Activated T-helper 2 cell treated with anti-CD3 and anti-CD28 coated beads, Interferon-gamma antibody, Interleukin-2, Interleukin-4, amounts not matched to agents 10 μg/mL and 5 μg/mL and 100 μg/mL, durations not matched to agents 14 hours and 24 hours and 36 hours (primary cell): Measurements from ENCODE around the gene ASPDH. TPM values are rescaled to one million over a fixed set of nuclear protein-coding genes. Genes with fewer than 3 reads are reported as not detected.

Experiments
- DNase-seq: peaks from one replicate; pipeline ENCODE4 v3.0.0; 2021; ENCODE audit warnings: low spot score
- H3K27ac Mint-ChIP-seq: one replicate; pipeline ENCODE4 v1.8.0; 2021; ENCODE audit warnings: mixed read lengths
- H3K27me3 Mint-ChIP-seq: one replicate; pipeline ENCODE4 v1.8.0; 2021; ENCODE audit warnings: low read depth, mixed read lengths
- H3K36me3 Mint-ChIP-seq: one replicate; pipeline ENCODE4 v1.8.0; 2021; ENCODE audit warnings: low read depth, mixed read lengths
- H3K4me1 Mint-ChIP-seq: one replicate; pipeline ENCODE4 v1.8.0; 2021; ENCODE audit warnings: low read depth, mixed read lengths
- H3K4me3 Mint-ChIP-seq: one replicate; pipeline ENCODE4 v1.8.0; 2021; ENCODE audit warnings: low read depth, mild to moderate bottlenecking, moderate library complexity, mixed read lengths
- H3K9me3 Mint-ChIP-seq: one replicate; pipeline ENCODE4 v1.8.0; 2021; ENCODE audit warnings: mixed read lengths
- intact Hi-C: fragments of 100-400 bp; cut with micrococcal nuclease; formaldehyde crosslinking; loops from one replicate; pipeline ENCODE4 v1.15.1; 2023
- total RNA-seq: library from RNA; stranded (reverse); gene quantifications from 2 replicates; pipeline ENCODE4 v1.2.3, GENCODE V29; 2022

ASPDH gene
- not detected in 2 replicates for total RNA-seq

GRCh38 chr19:50513746-50514345, at the start of gene ASPDH:
Gene ASPDH, minus strand, starts transcription at chr19:50513913. Its CDS starts 90 bp downstream, at chr19:50513823.
- DNase-seq, result no peak
- no peak within 1 kb of the TSS for H3K4me3 Mint-ChIP-seq
- intact Hi-C loops, result loop anchor here (10.0 kb wide), 1 partner anchor 291 kb away; no protein-coding TSS in a partner anchor

GRCh38 chr19:50562996-50563395, 49.3 kb upstream of the ASPDH start:
- Mint-ChIP-seq H3K27ac (no peak overlapping the region), H3K9me3 (no peaks in the 10 kb centered on the region), H3K27me3 (peaks cover 29% of the 10 kb centered on the region), H3K4me1 (peaks cover 11% of the 10 kb centered on the region), H3K4me3 (no peak overlapping the region), H3K36me3 (no peaks in the 10 kb centered on the region)
- DNase-seq, result no peak
- intact Hi-C loops, result no loop called here

More at GRCh38 chr19:50513746-50514345, at the start of gene ASPDH:
- Mint-ChIP-seq H3K4me1 (peaks cover 6% of the 10 kb centered on the region), H3K36me3 (peaks cover 7% of the 10 kb centered on the region), H3K9me3 (no peaks in the 10 kb centered on the region), H3K27me3 (no peaks in the 10 kb centered on the region), H3K27ac (peak within 1 kb of the TSS; percentile 15)

- Mint-ChIP-seq H3K4me1 (peaks cover 11% of the 10 kb centered on the region), H3K27me3 (peaks cover 31% of the 10 kb centered on the region), H3K27ac (no peak overlapping the region), H3K36me3 (no peaks in the 10 kb centered on the region), H3K9me3 (no peaks in the 10 kb centered on the region), H3K4me3 (no peak overlapping the region)
- DNase-seq, result no peak
- intact Hi-C loops, result no loop called here
Measured at GRCh38 chr19:50562329-50562728, 48.6 kb upstream of the ASPDH start.

GRCh38 chr19:50559636-50560035, 45.9 kb upstream of the ASPDH start:
- no peak overlapping the region for H3K27ac Mint-ChIP-seq
- peaks cover 23% of the 10 kb centered on the region for H3K27me3 Mint-ChIP-seq
- no peak overlapping the region for H3K4me3 Mint-ChIP-seq
- no peaks in the 10 kb centered on the region for H3K9me3 Mint-ChIP-seq
- intact Hi-C loops, result no loop called here
- DNase-seq, result no peak
- peaks cover 4% of the 10 kb centered on the region for H3K4me1 Mint-ChIP-seq
- no peaks in the 10 kb centered on the region for H3K36me3 Mint-ChIP-seq

GRCh38 chr19:50558449-50558848, 44.7 kb upstream of the ASPDH start:
- DNase-seq, result no peak
- Mint-ChIP-seq H3K27ac (no peak overlapping the region), H3K4me3 (no peak overlapping the region), H3K36me3 (no peaks in the 10 kb centered on the region), H3K9me3 (no peaks in the 10 kb centered on the region), H3K27me3 (peaks cover 19% of the 10 kb centered on the region), H3K4me1 (peaks cover 4% of the 10 kb centered on the region)
- intact Hi-C loops, result no loop called here

GRCh38 chr19:50558039-50558438, 44.3 kb upstream of the ASPDH start:
- Mint-ChIP-seq H3K27me3 (peaks cover 22% of the 10 kb centered on the region), H3K27ac (no peak overlapping the region), H3K9me3 (no peaks in the 10 kb centered on the region), H3K4me1 (peaks cover 4% of the 10 kb centered on the region), H3K4me3 (no peak overlapping the region), H3K36me3 (no peaks in the 10 kb centered on the region)
- no peak for DNase-seq
- intact Hi-C loops, result no loop called here

GRCh38 chr19:50557009-50557613, 43.4 kb upstream of the ASPDH start:
- peaks cover 4% of the 10 kb centered on the region for H3K4me1 Mint-ChIP-seq
- no peak overlapping the region for H3K4me3 Mint-ChIP-seq
- H3K27ac Mint-ChIP-seq, result no peak overlapping the region
- no peaks in the 10 kb centered on the region for H3K36me3 Mint-ChIP-seq
- H3K9me3 Mint-ChIP-seq, result no peaks in the 10 kb centered on the region
- DNase-seq, result no peak
- H3K27me3 Mint-ChIP-seq, result peaks cover 30% of the 10 kb centered on the region
- intact Hi-C loops, result no loop called here

- peaks cover 4% of the 10 kb centered on the region for H3K4me1 Mint-ChIP-seq
- H3K27ac Mint-ChIP-seq, result peak overlapping the region; percentile 84
- intact Hi-C loops, result no loop called here
- DNase-seq, result peak; percentile 73
- H3K4me3 Mint-ChIP-seq, result peak overlapping the region; percentile 96
- H3K36me3 Mint-ChIP-seq, result no peaks in the 10 kb centered on the region
- H3K27me3 Mint-ChIP-seq, result peaks cover 33% of the 10 kb centered on the region
- no peaks in the 10 kb centered on the region for H3K9me3 Mint-ChIP-seq
Measured at GRCh38 chr19:50556282-50557008, 42.7 kb upstream of the ASPDH start.

- peak overlapping the region; percentile 38 for H3K4me3 Mint-ChIP-seq
- H3K36me3 Mint-ChIP-seq, result no peaks in the 10 kb centered on the region
- no peak overlapping the region for H3K27ac Mint-ChIP-seq
- DNase-seq, result no peak
- no peaks in the 10 kb centered on the region for H3K9me3 Mint-ChIP-seq
- H3K27me3 Mint-ChIP-seq, result peaks cover 33% of the 10 kb centered on the region
- intact Hi-C loops, result no loop called here
- peaks cover 4% of the 10 kb centered on the region for H3K4me1 Mint-ChIP-seq
Measured at GRCh38 chr19:50555450-50556281, 42.0 kb upstream of the ASPDH start.

GRCh38 chr19:50555033-50555432, 41.3 kb upstream of the ASPDH start:
- no peak for DNase-seq
- Mint-ChIP-seq H3K27me3 (peaks cover 39% of the 10 kb centered on the region), H3K4me1 (peaks cover 4% of the 10 kb centered on the region), H3K27ac (no peak overlapping the region), H3K4me3 (peak overlapping the region; percentile 38), H3K9me3 (no peaks in the 10 kb centered on the region), H3K36me3 (no peaks in the 10 kb centered on the region)
- intact Hi-C loops, result no loop called here

GRCh38 chr19:50554212-50554611, 40.5 kb upstream of the ASPDH start:
- no peak overlapping the region for H3K27ac Mint-ChIP-seq
- no peak for DNase-seq
- H3K9me3 Mint-ChIP-seq, result no peaks in the 10 kb centered on the region
- H3K4me3 Mint-ChIP-seq, result no peak overlapping the region
- intact Hi-C loops, result no loop called here
- H3K4me1 Mint-ChIP-seq, result peaks cover 4% of the 10 kb centered on the region
- peaks cover 40% of the 10 kb centered on the region for H3K27me3 Mint-ChIP-seq
- H3K36me3 Mint-ChIP-seq, result no peaks in the 10 kb centered on the region

- no peak overlapping the region for H3K27ac Mint-ChIP-seq
- no peaks in the 10 kb centered on the region for H3K9me3 Mint-ChIP-seq
- peaks cover 43% of the 10 kb centered on the region for H3K27me3 Mint-ChIP-seq
- no peak overlapping the region for H3K4me3 Mint-ChIP-seq
- no peaks in the 10 kb centered on the region for H3K36me3 Mint-ChIP-seq
- intact Hi-C loops, result no loop called here
- DNase-seq, result no peak
- H3K4me1 Mint-ChIP-seq, result peaks cover 4% of the 10 kb centered on the region
Measured at GRCh38 chr19:50553134-50553703, 39.5 kb upstream of the ASPDH start.
